T-helper 1 cell treated with Interleukin-12 subunit alpha and Interleukin-12 subunit beta and Interleukin-4 antibody, amounts not matched to agents 30 μg/mL and 1 μg/mL, for 36 hours (primary cell): ENCODE data around the gene THSD4.

Experiments
- H3K27ac Mint-ChIP-seq: one replicate; pipeline ENCODE4 v1.8.0; 2021; ENCODE audit warnings: mild to moderate bottlenecking, mixed read lengths
- H3K27me3 Mint-ChIP-seq: one replicate; pipeline ENCODE4 v1.8.0; 2021; ENCODE audit warnings: low read depth, mixed read lengths
- H3K36me3 Mint-ChIP-seq: one replicate; pipeline ENCODE4 v1.8.0; 2021; ENCODE audit warnings: low read depth, mixed read lengths
- H3K4me1 Mint-ChIP-seq: one replicate; pipeline ENCODE4 v1.8.0; 2021; ENCODE audit warnings: low read depth, mixed read lengths
- H3K4me3 Mint-ChIP-seq: one replicate; pipeline ENCODE4 v1.8.0; 2021; ENCODE audit warnings: mild to moderate bottlenecking, moderate library complexity, mixed read lengths
- H3K9me3 Mint-ChIP-seq: one replicate; pipeline ENCODE4 v1.8.0; 2021; ENCODE audit warnings: mixed read lengths

Gene THSD4

GRCh38 chr15:71821547-71822129 lies 706.4 kb downstream of the THSD4 start:
- H3K36me3 Mint-ChIP-seq: peaks cover under 1% of the 10 kb centered on the region
- no peak overlapping the region for H3K4me3 Mint-ChIP-seq
- H3K27ac Mint-ChIP-seq: no peak overlapping the region
- peaks cover 39% of the 10 kb centered on the region for H3K9me3 Mint-ChIP-seq
- no peaks in the 10 kb centered on the region for H3K4me1 Mint-ChIP-seq
- H3K27me3 Mint-ChIP-seq: no peaks in the 10 kb centered on the region

GRCh38 chr15:71822890-71823630 lies 707.8 kb downstream of the THSD4 start:
- Mint-ChIP-seq H3K4me1 (no peaks in the 10 kb centered on the region), H3K27me3 (no peaks in the 10 kb centered on the region), H3K27ac (no peak overlapping the region), H3K36me3 (peaks cover 6% of the 10 kb centered on the region), H3K9me3 (peaks cover 39% of the 10 kb centered on the region), H3K4me3 (no peak overlapping the region)

GRCh38 chr15:71823801-71824200 lies 708.5 kb downstream of the THSD4 start:
- Mint-ChIP-seq H3K36me3 (peaks cover 6% of the 10 kb centered on the region), H3K27ac (no peak overlapping the region), H3K4me1 (no peaks in the 10 kb centered on the region), H3K27me3 (no peaks in the 10 kb centered on the region), H3K4me3 (no peak overlapping the region), H3K9me3 (peaks cover 39% of the 10 kb centered on the region)

- no peaks in the 10 kb centered on the region for H3K4me1 Mint-ChIP-seq
- no peak overlapping the region for H3K27ac Mint-ChIP-seq
- no peaks in the 10 kb centered on the region for H3K27me3 Mint-ChIP-seq
- no peak overlapping the region for H3K4me3 Mint-ChIP-seq
- H3K36me3 Mint-ChIP-seq: peaks cover 6% of the 10 kb centered on the region
- H3K9me3 Mint-ChIP-seq: peaks cover 36% of the 10 kb centered on the region
Measured at GRCh38 chr15:71825021-71825730, 709.9 kb downstream of the THSD4 start.

GRCh38 chr15:71826196-71826595 lies 710.9 kb downstream of the THSD4 start:
- Mint-ChIP-seq H3K27me3 (no peaks in the 10 kb centered on the region), H3K27ac (no peak overlapping the region), H3K4me3 (no peak overlapping the region), H3K9me3 (peaks cover 28% of the 10 kb centered on the region), H3K36me3 (peaks cover 6% of the 10 kb centered on the region), H3K4me1 (no peaks in the 10 kb centered on the region)

GRCh38 chr15:71830981-71831380 lies 715.7 kb downstream of the THSD4 start:
- Mint-ChIP-seq H3K9me3 (no peaks in the 10 kb centered on the region), H3K27me3 (no peaks in the 10 kb centered on the region), H3K36me3 (peaks cover 6% of the 10 kb centered on the region), H3K4me1 (no peaks in the 10 kb centered on the region), H3K4me3 (no peak overlapping the region), H3K27ac (no peak overlapping the region)
